ENCODE measurements around the gene LLGL1.

DNA sequence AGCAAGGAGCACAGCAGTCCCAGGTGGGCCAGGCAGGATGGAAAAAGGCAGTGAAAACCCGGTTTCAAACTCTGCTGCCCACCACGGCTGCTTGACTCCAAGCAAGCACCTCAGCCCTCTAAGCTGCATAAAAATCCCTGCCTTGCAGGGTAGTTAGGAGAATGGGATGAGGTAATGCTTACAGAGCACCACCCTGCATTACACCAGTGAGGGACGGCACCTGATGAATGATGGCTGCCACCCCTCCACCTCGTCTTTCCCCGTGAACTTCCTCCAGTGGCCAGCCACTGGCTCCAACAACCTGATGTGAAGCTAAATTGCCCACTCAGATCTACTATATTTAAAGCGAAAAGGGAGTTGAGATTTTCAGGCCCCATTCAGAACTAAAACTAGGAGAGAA is 56.4 kb downstream of the LLGL1 start:
- TF ChIP-seq EZH2phosphoT487 (IDR thresholded peaks at IDR 0.05) (no peak), CTCF (IDR thresholded peaks at IDR 0.05) (no peak)
